Endothelial cell of umbilical vein (primary cell): ENCODE results near the gene TMCC2. TPM values are rescaled to one million over a fixed set of nuclear protein-coding genes. Genes with fewer than 3 reads are reported as not detected.

Source experiments
- BruUV-seq: library from RNA; stranded (reverse); fragments of 400-500 nt; replicated peaks from 2 replicates; lab custom pipeline; 2021; lab: Mats Ljungman, UMichigan
- CTCF ChIA-PET: fragments of 300-600, 350-600 bp; sonication (Branson Sonifier 250); formaldehyde crosslinking; loops from one replicate; lab custom pipeline; 2021; ENCODE audit warnings: antibody characterized with exemption, inconsistent platforms; lab: Charles Lee
- POLR2A ChIA-PET: fragments of 300-600, 350-600 bp; sonication (Branson Sonifier 250); formaldehyde crosslinking; loops from one replicate; lab custom pipeline; 2021; ENCODE audit warnings: antibody characterized with exemption, inconsistent platforms; lab: Charles Lee
- DNase-seq: peaks from one replicate; pipeline ENCODE4 v3.0.0-alpha.2; 2011; ENCODE audit warnings: low read depth, low spot score
- FAIRE-seq: peaks from 2 replicates; lab custom pipeline; 2011; peaks lifted over from hg19 to GRCh38; lab: Jason Lieb, UNC
- H2AFZ ChIP-seq: 2 replicates; pipeline ENCODE4 v1.6.0; 2012; ENCODE audit warnings: low read depth, low read length, control low read depth, inconsistent platforms
- H3K27ac ChIP-seq: 2 replicates; pipeline ENCODE4 v1.5.1; 2011; ENCODE audit warnings: low read depth, mild to moderate bottlenecking, control low read depth, low read length, moderate library complexity; ENCODE audit not compliant: insufficient read depth
- H3K27me3 ChIP-seq, 2 experiments: 2 replicates each; pipeline versions ENCODE4 v1.6.0 to v1.6.1; 2011; ENCODE audit warnings: low read length in 2 of 2, mixed read lengths in 1 of 2; ENCODE audit not compliant: control insufficient read depth in 2 of 2, insufficient read depth in 2 of 2
- H3K36me3 ChIP-seq, 2 experiments: 2 replicates in 1 of 2; 3 replicates in 1 of 2; pipeline ENCODE4 v1.5.1; 2011; ENCODE audit warnings: low read length in 2 of 2, mild to moderate bottlenecking in 1 of 2, moderate library complexity in 1 of 2; ENCODE audit not compliant: control insufficient read depth in 2 of 2, insufficient read depth in 2 of 2; ENCODE audit errors: extremely low read depth in 1 of 2
- H3K4me1 ChIP-seq: 3 replicates; pipeline ENCODE4 v1.5.1; 2011; ENCODE audit warnings: mild to moderate bottlenecking, low read length; ENCODE audit not compliant: control insufficient read depth, insufficient read depth; ENCODE audit errors: extremely low read depth
- H3K4me2 ChIP-seq: 2 replicates; pipeline ENCODE4 v1.6.1; 2011; ENCODE audit warnings: low read length, control low read depth, mixed read lengths; ENCODE audit not compliant: insufficient read depth
- H3K4me3 ChIP-seq, 3 experiments: fragments of 200-600 bp in 1 of 3; sonication (generic), shearing (Covaris generic) in 1 of 3; replicated peaks in 1 of 3; 2 replicates each; pipeline ENCODE4 v1.5.1; 2011 to 2016; ENCODE audit warnings: control low read depth in 3 of 3, low read length in 3 of 3, mild to moderate bottlenecking in 2 of 3, inconsistent platforms in 1 of 3, low read depth in 1 of 3, moderate library complexity in 1 of 3; ENCODE audit not compliant: insufficient read depth in 1 of 3
- H3K79me2 ChIP-seq: 2 replicates; pipeline ENCODE4 v1.6.0; 2012; ENCODE audit warnings: low read length, inconsistent platforms; ENCODE audit not compliant: control insufficient read depth, insufficient read depth
- H3K9ac ChIP-seq: replicated peaks from 2 replicates; pipeline ENCODE3; 2011; ENCODE audit warnings: low read length, control low read depth; ENCODE audit not compliant: insufficient read depth; ENCODE audit errors: extremely low read depth
- H3K9me1 ChIP-seq: replicated peaks from 3 replicates; pipeline ENCODE4 v1.6.0; 2011; ENCODE audit warnings: mild to moderate bottlenecking, low read length; ENCODE audit not compliant: control insufficient read depth, insufficient read depth; ENCODE audit errors: extremely low read depth
- H3K9me3 ChIP-seq: replicated peaks from 2 replicates; pipeline ENCODE4 v1.5.1; 2012; ENCODE audit warnings: low read length, inconsistent platforms; ENCODE audit not compliant: control insufficient read depth, insufficient read depth
- H4K20me1 ChIP-seq: replicated peaks from 2 replicates; pipeline ENCODE3; 2011; ENCODE audit warnings: mild to moderate bottlenecking, low read length; ENCODE audit not compliant: control insufficient read depth, insufficient read depth; ENCODE audit errors: extremely low read depth
- CTCF ChIP-seq, 2 donors: IDR thresholded peaks; 1 replicate in 1 of 2; 2 replicates in 1 of 2; pipeline ENCODE4 v1.5.1; 2011; ENCODE audit warnings: low read length in 2 of 2, mild to moderate bottlenecking in 2 of 2, moderate library complexity in 2 of 2, control low read depth in 1 of 2, inconsistent platforms in 1 of 2, low read depth in 1 of 2; ENCODE audit not compliant: insufficient read depth in 1 of 2; ENCODE audit errors: extremely low read depth in 1 of 2
- EZH2 ChIP-seq: IDR thresholded peaks from 2 replicates; pipeline ENCODE4 v1.6.1; 2012; ENCODE audit warnings: borderline replicate concordance, low read depth, mild to moderate bottlenecking, moderate library complexity, low read length, inconsistent platforms; ENCODE audit not compliant: severe bottlenecking
- FOS ChIP-seq: IDR thresholded peaks from 2 replicates; pipeline ENCODE4 v1.6.1; 2011; ENCODE audit warnings: mild to moderate bottlenecking, low read length, moderate library complexity, borderline replicate concordance; ENCODE audit not compliant: insufficient read depth
- GATA2 ChIP-seq: IDR thresholded peaks from 2 replicates; pipeline ENCODE4 v1.7.0; 2011; ENCODE audit warnings: low read depth, mild to moderate bottlenecking, moderate library complexity, mixed read lengths, low read length; ENCODE audit not compliant: insufficient read length, insufficient read depth
- JUN ChIP-seq: IDR thresholded peaks from 2 replicates; pipeline ENCODE4 v1.6.1; 2011; ENCODE audit warnings: borderline replicate concordance, low read depth; ENCODE audit not compliant: insufficient read length, insufficient read depth
- MAX ChIP-seq: IDR thresholded peaks from 2 replicates; pipeline ENCODE4 v1.6.1; 2011; ENCODE audit not compliant: insufficient read depth, insufficient read length
- MYC ChIP-seq: IDR thresholded peaks from one replicate; pipeline ENCODE4 v1.6.1; 2011; ENCODE audit warnings: mild to moderate bottlenecking, low read depth, low read length
- POLR2A ChIP-seq: IDR thresholded peaks from 2 replicates; pipeline ENCODE4 v1.6.1; 2012; ENCODE audit warnings: low read depth, mild to moderate bottlenecking, control low read depth, low read length
- POLR2AphosphoS5 ChIP-seq: IDR thresholded peaks from 2 replicates; pipeline ENCODE4 v1.6.1; 2012; ENCODE audit warnings: low read depth, mild to moderate bottlenecking, control low read depth, low read length, moderate library complexity; ENCODE audit not compliant: insufficient read depth
- dilution Hi-C: fragments of 300-500 bp; cut with MboI; formaldehyde crosslinking; loops from one replicate; pipeline ENCODE4 v1.15.0; 2019; ENCODE audit warnings: low sequenced_read_pairs; ENCODE audit not compliant: extremely low pct_ligation_motif_present
- intact Hi-C: fragments of 100-400 bp; cut with micrococcal nuclease; formaldehyde crosslinking; loops from one replicate; pipeline ENCODE4 v1.10.0; 2022
- polyA plus RNA-seq, 4 experiments: library from polyadenylated mRNA; depleted of rRNA in 3 of 4; stranded (reverse) in 3 of 4; unstranded in 1 of 4; fragments of >200 nt; gene quantifications; 2 replicates each; pipeline versions ENCODE4 v1.2.1 to v1.2.3, GENCODE V29; 2011 to 2012; ENCODE audit warnings: missing spikeins in 1 of 4
- total RNA-seq: library from RNA; stranded (reverse); gene quantifications from 2 replicates; pipeline ENCODE4 v1.2.3, GENCODE V29; 2021

Gene TMCC2
- total and polyA plus RNA-seq, 2 donors (not counting 3 experiments of a cell fraction or from before 2014, with no cell fraction given), result 2.0 to 2.1 TPM

- ChIA-PET POLR2A (no interaction called here), CTCF (interaction anchor here (0.8 to 17.5 kb wide), 7 partner anchors 9 to 249 kb away, joined by 3 to 1536 read pairs (median 4); partner anchors contain the start of gene NUAK2)
- no peak for FAIRE-seq
- no TSS peak for BruUV-seq
- H2AFZ ChIP-seq, result no peak overlapping the region
- H3K9me1 ChIP-seq, result no peaks in the 10 kb centered on the region
- TF ChIP-seq CTCF (IDR thresholded peaks at IDR 0.05; ENCODE audit: extremely low read depth in 1 of 2, insufficient read depth in 1 of 2, low read depth in 1 of 2, low read length in 2 of 2) (no peak), POLR2A (no peak), MAX (no peak), MYC (no peak)
- H3K4me3 ChIP-seq, result no peak overlapping the region
- H3K9ac ChIP-seq, result no peak overlapping the region
- H3K27ac ChIP-seq, result no peak overlapping the region
- H3K27me3 ChIP-seq, result no peaks in the 10 kb centered on the region
- H3K79me2 ChIP-seq, result no peaks in the 10 kb centered on the region
- intact Hi-C loops, result no loop called here
- no peaks in the 10 kb centered on the region for H4K20me1 ChIP-seq
- H3K9me3 ChIP-seq, result no peaks in the 10 kb centered on the region
- no peak overlapping the region for H3K4me2 ChIP-seq
- H3K36me3 ChIP-seq, result no peaks in the 10 kb centered on the region
- DNase-seq, result no peak
- peaks cover 18% of the 10 kb centered on the region for H3K4me1 ChIP-seq
- dilution Hi-C loops, result no loop called here
Measured at GRCh38 chr1:205275133-205275532, 47.4 kb downstream of the TMCC2 start.

GRCh38 chr1:205275916-205276688, 48.4 kb downstream of the TMCC2 start:
- Histone ChIP-seq H3K9me3 (no peaks in the 10 kb centered on the region), H4K20me1 (no peaks in the 10 kb centered on the region), H3K27me3 (no peaks in the 10 kb centered on the region), H3K79me2 (no peaks in the 10 kb centered on the region), H3K36me3 (no peaks in the 10 kb centered on the region), H3K4me2 (no peak overlapping the region), H2AFZ (no peak overlapping the region), H3K4me3 (no peak overlapping the region), H3K9ac (no peak overlapping the region), H3K27ac (no peak overlapping the region), H3K9me1 (no peaks in the 10 kb centered on the region), H3K4me1 (peaks cover 9% of the 10 kb centered on the region)
- no peak for FAIRE-seq
- dilution Hi-C loops, result no loop called here
- intact Hi-C loops, result no loop called here
- DNase-seq, result no peak
- ChIA-PET CTCF (interaction anchor here (0.8 to 17.5 kb wide), 8 partner anchors 8 to 248 kb away, joined by 3 to 1536 read pairs (median 4); partner anchors contain the start of gene NUAK2), POLR2A (no interaction called here)
- no peak for TF ChIP-seq FOS
- no peak for TF ChIP-seq EZH2
- no peak for TF ChIP-seq POLR2A
- TF ChIP-seq CTCF (IDR thresholded peaks at IDR 0.05; ENCODE audit: extremely low read depth in 1 of 2, insufficient read depth in 1 of 2, low read depth in 1 of 2, low read length in 2 of 2), result no peak
- TF ChIP-seq MYC, result no peak
- no peak for TF ChIP-seq POLR2AphosphoS5
- TF ChIP-seq GATA2, result no peak
- TF ChIP-seq JUN, result no peak
- no peak for TF ChIP-seq MAX
- BruUV-seq, result no TSS peak
